ENCODE measurements around the gene BAHCC1. TPM values are rescaled to one million over a fixed set of nuclear protein-coding genes. Genes with fewer than 3 reads are reported as not detected.
"Not testable (repeated sequence)": the region's sequence is repeated elsewhere in the genome, so short reads cannot be mapped to it uniquely, and the experiment has no call there.

Gene BAHCC1
- total RNA-seq: 2.0 TPM

GRCh38 chr17:81394921-81395599 is at the start of gene BAHCC1:
Gene BAHCC1, plus strand, starts transcription at chr17:81395457. Its CDS starts 4,283 bp downstream, at chr17:81399740.
- Histone ChIP-seq H3K27me3 (ENCODE audit: insufficient read depth, low read length) (peaks cover 61% of the 10 kb centered on the region), H3K4me3 (ENCODE audit: low read length) (peak within 1 kb of the TSS; percentile 40), H3K9me3 (ENCODE audit: low read depth, low read length) (no peaks in the 10 kb centered on the region), H3K4me1 (ENCODE audit: insufficient read depth, low read length) (peaks cover 71% of the 10 kb centered on the region)

- H3K27me3 ChIP-seq (ENCODE audit: insufficient read depth, low read length): peaks cover 41% of the 10 kb centered on the region
- peak overlapping the region; percentile 33 for H3K4me3 ChIP-seq (ENCODE audit: low read length)
- peaks cover 87% of the 10 kb centered on the region for H3K4me1 ChIP-seq (ENCODE audit: insufficient read depth, low read length)
- H3K9me3 ChIP-seq (ENCODE audit: low read depth, low read length): no peaks in the 10 kb centered on the region
Measured at GRCh38 chr17:81346090-81346907, 49.0 kb upstream of the BAHCC1 start.

GRCh38 chr17:81346908-81347349 is 48.3 kb upstream of the BAHCC1 start:
- peaks cover 35% of the 10 kb centered on the region for H3K27me3 ChIP-seq (ENCODE audit: insufficient read depth, low read length)
- H3K4me3 ChIP-seq (ENCODE audit: low read length): no peak overlapping the region
- no peaks in the 10 kb centered on the region for H3K9me3 ChIP-seq (ENCODE audit: low read depth, low read length)
- H3K4me1 ChIP-seq (ENCODE audit: insufficient read depth, low read length): peaks cover 86% of the 10 kb centered on the region

GRCh38 chr17:81347437-81347836 is 47.8 kb upstream of the BAHCC1 start:
- H3K4me1 ChIP-seq (ENCODE audit: insufficient read depth, low read length): peaks cover 80% of the 10 kb centered on the region
- H3K9me3 ChIP-seq (ENCODE audit: low read depth, low read length): no peaks in the 10 kb centered on the region
- peaks cover 30% of the 10 kb centered on the region for H3K27me3 ChIP-seq (ENCODE audit: insufficient read depth, low read length)
- H3K4me3 ChIP-seq (ENCODE audit: low read length): no peak overlapping the region

DNA sequence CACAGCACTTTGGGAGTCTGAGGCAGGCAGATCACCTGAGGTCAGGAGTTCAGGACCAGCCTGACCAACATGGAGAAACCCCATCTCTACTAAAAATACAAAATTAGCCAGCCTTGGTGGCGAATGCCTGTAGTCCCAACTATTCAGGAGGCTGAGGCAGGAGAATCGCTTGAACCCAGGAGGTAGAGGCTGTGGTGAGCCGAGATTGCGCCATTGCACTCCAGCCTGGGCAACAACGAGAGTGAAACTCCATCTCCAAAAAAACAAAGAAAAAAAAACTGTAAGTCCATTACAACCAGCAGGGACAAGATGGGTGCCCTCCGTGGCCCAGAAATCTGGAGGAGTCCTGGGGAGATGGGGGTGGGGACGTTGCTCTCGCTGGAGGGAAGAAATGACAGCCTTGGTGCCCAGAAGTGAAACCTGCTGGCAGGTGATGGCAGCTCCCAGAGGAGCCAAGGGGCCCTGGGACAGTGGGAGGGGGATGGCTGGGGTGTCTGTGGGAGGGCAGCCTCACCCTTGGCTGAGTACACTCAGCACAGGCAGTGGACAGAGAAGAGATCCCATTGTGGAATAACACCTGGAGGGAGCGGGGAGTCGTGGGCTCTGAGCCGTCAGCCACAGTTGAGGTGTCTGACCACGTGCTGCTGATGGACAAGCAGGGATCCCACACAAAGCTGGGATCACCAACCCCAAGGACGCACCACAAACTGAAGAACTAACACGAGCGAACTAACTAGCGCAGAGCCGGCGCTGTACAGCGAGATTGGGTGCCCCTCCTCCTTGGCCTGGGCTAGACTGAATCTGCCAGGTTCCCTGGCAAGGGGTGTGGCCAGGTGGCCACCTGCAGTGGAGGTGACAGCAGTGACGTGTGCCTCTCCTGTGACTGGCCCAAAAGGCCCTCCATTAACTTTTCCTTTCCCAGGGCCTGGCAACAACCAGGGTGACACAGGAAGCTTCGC is 46.9 kb upstream of the BAHCC1 start:
- Histone ChIP-seq H3K4me1 (ENCODE audit: insufficient read depth, low read length) (peaks cover 71% of the 10 kb centered on the region), H3K9me3 (ENCODE audit: low read depth, low read length) (no peaks in the 10 kb centered on the region), H3K27me3 (ENCODE audit: insufficient read depth, low read length) (peaks cover 21% of the 10 kb centered on the region), H3K4me3 (ENCODE audit: low read length) (no peak overlapping the region)

- H3K9me3 ChIP-seq (ENCODE audit: low read depth, low read length): no peaks in the 10 kb centered on the region
- peaks cover 61% of the 10 kb centered on the region for H3K4me1 ChIP-seq (ENCODE audit: insufficient read depth, low read length)
- peaks cover 8% of the 10 kb centered on the region for H3K27me3 ChIP-seq (ENCODE audit: insufficient read depth, low read length)
- no peak overlapping the region for H3K4me3 ChIP-seq (ENCODE audit: low read length)
Measured at GRCh38 chr17:81349397-81350319, 45.6 kb upstream of the BAHCC1 start.

DNA sequence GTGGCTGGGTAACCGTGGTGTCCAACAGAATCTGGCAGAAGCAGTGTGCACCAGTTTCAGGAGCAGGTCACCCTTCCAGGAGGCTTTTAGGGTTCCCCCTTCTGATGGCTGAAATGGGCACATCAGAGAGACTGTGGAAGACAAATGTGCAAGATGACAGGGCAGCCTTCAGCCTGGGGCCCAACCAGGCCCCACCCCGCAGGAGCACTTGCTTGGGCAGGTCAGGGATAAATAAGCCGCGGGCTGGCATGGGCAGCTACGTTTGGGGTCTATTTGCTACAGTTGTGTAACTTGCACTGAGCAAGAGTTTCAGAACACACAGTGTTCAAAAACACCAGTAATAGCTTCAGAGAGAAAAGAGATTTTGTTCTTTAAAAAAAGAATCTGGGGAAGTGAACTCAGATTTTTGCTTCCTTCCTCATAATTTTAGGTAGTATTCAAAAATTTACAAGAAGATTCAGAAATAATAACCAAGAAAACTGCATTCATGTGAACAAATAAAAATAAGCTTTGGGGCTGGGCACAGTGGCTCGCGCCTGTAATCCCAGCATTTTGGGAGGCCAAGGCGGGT is 44.9 kb upstream of the BAHCC1 start:
- H3K4me1 ChIP-seq (ENCODE audit: insufficient read depth, low read length): peaks cover 60% of the 10 kb centered on the region
- H3K9me3 ChIP-seq (ENCODE audit: low read depth, low read length): no peaks in the 10 kb centered on the region
- H3K27me3 ChIP-seq (ENCODE audit: insufficient read depth, low read length): peaks cover under 1% of the 10 kb centered on the region
- no peak overlapping the region for H3K4me3 ChIP-seq (ENCODE audit: low read length)

- not testable (repeated sequence) for H3K4me3 ChIP-seq (ENCODE audit: low read length); H3K9me3 ChIP-seq (ENCODE audit: low read depth, low read length); H3K27me3 ChIP-seq (ENCODE audit: insufficient read depth, low read length)
- H3K4me1 ChIP-seq (ENCODE audit: insufficient read depth, low read length): peaks cover 56% of the 10 kb centered on the region
Measured at GRCh38 chr17:81351329-81352052, 43.8 kb upstream of the BAHCC1 start.

GRCh38 chr17:81352056-81352455 is 43.2 kb upstream of the BAHCC1 start:
- H3K4me1 ChIP-seq (ENCODE audit: insufficient read depth, low read length): peaks cover 50% of the 10 kb centered on the region
- H3K4me3 ChIP-seq (ENCODE audit: low read length); H3K9me3 ChIP-seq (ENCODE audit: low read depth, low read length); H3K27me3 ChIP-seq (ENCODE audit: insufficient read depth, low read length): not testable (repeated sequence)

- H3K27me3 ChIP-seq (ENCODE audit: insufficient read depth, low read length): no peaks in the 10 kb centered on the region
- H3K4me3 ChIP-seq (ENCODE audit: low read length): no peak overlapping the region
- no peaks in the 10 kb centered on the region for H3K9me3 ChIP-seq (ENCODE audit: low read depth, low read length)
- H3K4me1 ChIP-seq (ENCODE audit: insufficient read depth, low read length): peaks cover 35% of the 10 kb centered on the region
Measured at GRCh38 chr17:81354252-81354953, 40.9 kb upstream of the BAHCC1 start.

GRCh38 chr17:81354954-81355347 is 40.3 kb upstream of the BAHCC1 start:
- H3K27me3 ChIP-seq (ENCODE audit: insufficient read depth, low read length): no peaks in the 10 kb centered on the region
- peaks cover 30% of the 10 kb centered on the region for H3K4me1 ChIP-seq (ENCODE audit: insufficient read depth, low read length)
- H3K9me3 ChIP-seq (ENCODE audit: low read depth, low read length): no peaks in the 10 kb centered on the region
- H3K4me3 ChIP-seq (ENCODE audit: low read length): no peak overlapping the region

- Histone ChIP-seq H3K27me3 (ENCODE audit: insufficient read depth, low read length) (peaks cover 9% of the 10 kb centered on the region), H3K9me3 (ENCODE audit: low read depth, low read length) (no peaks in the 10 kb centered on the region), H3K4me1 (ENCODE audit: insufficient read depth, low read length) (peaks cover 12% of the 10 kb centered on the region), H3K4me3 (ENCODE audit: low read length) (no peak overlapping the region)
Measured at GRCh38 chr17:81359218-81359617, 36.0 kb upstream of the BAHCC1 start.

GRCh38 chr17:81362001-81362400 is 33.3 kb upstream of the BAHCC1 start:
- peaks cover 21% of the 10 kb centered on the region for H3K4me1 ChIP-seq (ENCODE audit: insufficient read depth, low read length)
- H3K27me3 ChIP-seq (ENCODE audit: insufficient read depth, low read length): peaks cover 34% of the 10 kb centered on the region
- H3K9me3 ChIP-seq (ENCODE audit: low read depth, low read length); H3K4me3 ChIP-seq (ENCODE audit: low read length): not testable (repeated sequence)

Measured in mononuclear cell (primary cell).